Peyer's patch (tissue), 4 donors: Measurements from ENCODE around the gene BLMH.

Source experiments
- POLR2A ChIP-seq, 2 donors: fragments of 450-650 bp; IDR thresholded peaks; one replicate each; pipeline ENCODE4 v1.5.1; 2017; ENCODE audit warnings: antibody characterized with exemption in 2 of 2, mild to moderate bottlenecking in 2 of 2, moderate library complexity in 2 of 2
- TF ChIP-seq, protein P1 (sequence below), 6 experiments: fragments of 450-650 bp in 4 of 6; fragments of 200-600 bp in 2 of 6; sonication (generic) in 1 of 6; IDR thresholded peaks; one replicate each; pipeline ENCODE4 v1.5.1; 2017 to 2019; ENCODE audit warnings: antibody characterized with exemption in 6 of 6, mild to moderate bottlenecking in 3 of 6, moderate library complexity in 1 of 6

DNA sequence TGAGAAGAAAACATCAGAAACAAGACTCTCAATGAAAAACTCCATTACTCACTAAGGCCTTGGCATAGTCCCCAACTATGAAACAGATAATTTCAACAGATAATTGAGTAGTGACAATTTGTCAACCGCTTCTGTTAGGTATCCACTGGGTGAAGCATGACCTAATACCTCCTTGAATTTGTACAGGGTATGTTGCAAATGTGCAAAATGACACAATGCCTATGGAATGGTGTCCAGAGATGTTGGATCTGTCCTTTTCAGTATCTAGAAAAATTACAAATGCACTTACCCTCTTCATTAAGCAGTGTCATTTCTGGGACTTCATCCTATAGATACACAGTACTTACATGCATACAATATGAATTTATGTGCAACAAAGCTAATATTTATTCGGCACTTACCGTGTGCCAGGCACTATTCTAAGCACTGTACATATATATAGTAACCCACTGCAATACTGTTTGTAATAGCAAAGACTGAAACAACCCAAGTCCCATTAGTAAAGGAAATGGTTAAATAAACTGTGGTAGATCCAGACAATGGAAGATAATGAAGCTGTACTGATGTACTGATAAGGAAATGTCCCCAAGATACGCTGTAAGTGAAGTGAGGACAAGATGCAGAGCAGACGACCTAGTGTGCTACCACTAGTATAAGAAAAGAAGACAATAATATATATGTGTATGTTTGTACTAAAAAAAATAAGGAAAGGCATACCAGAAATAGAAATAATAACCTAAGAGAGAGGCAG is 34.8 kb downstream of the BLMH start:
- TF ChIP-seq, protein P1, sequence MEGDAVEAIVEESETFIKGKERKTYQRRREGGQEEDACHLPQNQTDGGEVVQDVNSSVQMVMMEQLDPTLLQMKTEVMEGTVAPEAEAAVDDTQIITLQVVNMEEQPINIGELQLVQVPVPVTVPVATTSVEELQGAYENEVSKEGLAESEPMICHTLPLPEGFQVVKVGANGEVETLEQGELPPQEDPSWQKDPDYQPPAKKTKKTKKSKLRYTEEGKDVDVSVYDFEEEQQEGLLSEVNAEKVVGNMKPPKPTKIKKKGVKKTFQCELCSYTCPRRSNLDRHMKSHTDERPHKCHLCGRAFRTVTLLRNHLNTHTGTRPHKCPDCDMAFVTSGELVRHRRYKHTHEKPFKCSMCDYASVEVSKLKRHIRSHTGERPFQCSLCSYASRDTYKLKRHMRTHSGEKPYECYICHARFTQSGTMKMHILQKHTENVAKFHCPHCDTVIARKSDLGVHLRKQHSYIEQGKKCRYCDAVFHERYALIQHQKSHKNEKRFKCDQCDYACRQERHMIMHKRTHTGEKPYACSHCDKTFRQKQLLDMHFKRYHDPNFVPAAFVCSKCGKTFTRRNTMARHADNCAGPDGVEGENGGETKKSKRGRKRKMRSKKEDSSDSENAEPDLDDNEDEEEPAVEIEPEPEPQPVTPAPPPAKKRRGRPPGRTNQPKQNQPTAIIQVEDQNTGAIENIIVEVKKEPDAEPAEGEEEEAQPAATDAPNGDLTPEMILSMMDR (IDR thresholded peaks at IDR 0.05) = no peak
- TF ChIP-seq POLR2A (IDR thresholded peaks at IDR 0.05) = no peak
